Measurements from ENCODE around the gene SRP14.

The SRP14 gene

GRCh38 chr15:40067921-40068624, 29.1 kb upstream of the SRP14 start:
- no peak for DNase-seq

GRCh38 chr15:40066589-40066988, 27.6 kb upstream of the SRP14 start:
- DNase-seq: no peak

GRCh38 chr15:40065166-40065565, 26.2 kb upstream of the SRP14 start:
- DNase-seq: no peak

- DNase-seq: no peak
These were observed 25.4 kb upstream of the SRP14 start for GRCh38 chr15:40064231-40064894.

GRCh38 chr15:40063563-40064011, 24.6 kb upstream of the SRP14 start:
- no peak for DNase-seq

- DNase-seq: no peak
These were observed 24.0 kb upstream of the SRP14 start for GRCh38 chr15:40062816-40063562.

- no peak for DNase-seq
These were observed 22.4 kb upstream of the SRP14 start for GRCh38 chr15:40061212-40061901.

- DNase-seq: no peak
These were observed 21.4 kb upstream of the SRP14 start for GRCh38 chr15:40060236-40060961.

- DNase-seq: no peak
These were observed 20.8 kb upstream of the SRP14 start for GRCh38 chr15:40059821-40060220.

- no peak for DNase-seq
These were observed 19.6 kb upstream of the SRP14 start for GRCh38 chr15:40058476-40059140.

GRCh38 chr15:40055576-40056293, 16.8 kb upstream of the SRP14 start:
- DNase-seq: no peak

- no peak for DNase-seq
These were observed 16.0 kb upstream of the SRP14 start for GRCh38 chr15:40054855-40055575.

GRCh38 chr15:40054605-40054854, 15.5 kb upstream of the SRP14 start:
- DNase-seq: no peak

- no peak for DNase-seq
These were observed 15.0 kb upstream of the SRP14 start for GRCh38 chr15:40053831-40054604.

GRCh38 chr15:40053079-40053830, 14.3 kb upstream of the SRP14 start:
- DNase-seq: no peak

- DNase-seq: no peak
These were observed 13.6 kb upstream of the SRP14 start for GRCh38 chr15:40052604-40053003.

- no peak for DNase-seq
These were observed 12.8 kb upstream of the SRP14 start for GRCh38 chr15:40051616-40052415.

GRCh38 chr15:40050788-40051470, 11.9 kb upstream of the SRP14 start:
- no peak for DNase-seq

All from activated CD4-positive, alpha-beta T cell treated with anti-CD3 and anti-CD28 coated beads for 1 hour (primary cell).